ENCODE results near the gene FAM98B.

The FAM98B gene

DNA sequence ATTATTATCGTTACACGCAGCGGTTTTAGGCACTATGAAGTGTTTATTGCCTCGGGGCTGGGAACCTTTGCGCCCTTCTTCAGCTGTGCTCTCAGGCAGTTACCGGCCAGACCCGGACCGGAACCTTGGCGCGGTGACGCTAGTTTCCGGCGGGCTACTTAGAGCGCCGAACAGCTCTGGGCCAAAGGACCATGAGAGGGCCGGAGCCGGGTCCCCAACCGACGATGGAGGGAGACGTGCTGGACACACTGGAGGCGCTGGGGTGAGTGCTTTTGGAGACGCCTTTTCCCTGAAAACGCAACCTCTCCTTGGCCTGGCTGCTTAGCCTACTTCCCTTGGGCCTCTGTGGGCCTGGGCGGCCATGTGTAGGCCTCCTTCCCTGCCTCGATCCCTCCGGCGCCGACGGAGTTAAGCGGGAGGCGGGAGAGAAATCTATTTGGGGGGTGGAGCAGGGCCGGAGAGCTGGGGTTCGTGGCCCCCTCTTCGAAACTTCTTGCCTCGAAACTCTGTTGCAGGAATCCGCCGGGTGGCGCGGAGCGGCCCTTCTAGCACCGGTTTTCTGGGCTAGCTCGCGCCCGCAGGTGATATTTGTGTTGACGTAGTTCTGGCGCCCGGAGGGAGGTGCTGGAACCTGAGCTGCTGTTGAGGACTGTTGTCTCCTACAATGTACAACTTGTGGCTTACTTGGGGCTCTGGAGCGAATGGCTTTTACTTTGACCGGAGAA lies at the start of gene FAM98B (continued):
- TF ChIP-seq, protein P1, sequence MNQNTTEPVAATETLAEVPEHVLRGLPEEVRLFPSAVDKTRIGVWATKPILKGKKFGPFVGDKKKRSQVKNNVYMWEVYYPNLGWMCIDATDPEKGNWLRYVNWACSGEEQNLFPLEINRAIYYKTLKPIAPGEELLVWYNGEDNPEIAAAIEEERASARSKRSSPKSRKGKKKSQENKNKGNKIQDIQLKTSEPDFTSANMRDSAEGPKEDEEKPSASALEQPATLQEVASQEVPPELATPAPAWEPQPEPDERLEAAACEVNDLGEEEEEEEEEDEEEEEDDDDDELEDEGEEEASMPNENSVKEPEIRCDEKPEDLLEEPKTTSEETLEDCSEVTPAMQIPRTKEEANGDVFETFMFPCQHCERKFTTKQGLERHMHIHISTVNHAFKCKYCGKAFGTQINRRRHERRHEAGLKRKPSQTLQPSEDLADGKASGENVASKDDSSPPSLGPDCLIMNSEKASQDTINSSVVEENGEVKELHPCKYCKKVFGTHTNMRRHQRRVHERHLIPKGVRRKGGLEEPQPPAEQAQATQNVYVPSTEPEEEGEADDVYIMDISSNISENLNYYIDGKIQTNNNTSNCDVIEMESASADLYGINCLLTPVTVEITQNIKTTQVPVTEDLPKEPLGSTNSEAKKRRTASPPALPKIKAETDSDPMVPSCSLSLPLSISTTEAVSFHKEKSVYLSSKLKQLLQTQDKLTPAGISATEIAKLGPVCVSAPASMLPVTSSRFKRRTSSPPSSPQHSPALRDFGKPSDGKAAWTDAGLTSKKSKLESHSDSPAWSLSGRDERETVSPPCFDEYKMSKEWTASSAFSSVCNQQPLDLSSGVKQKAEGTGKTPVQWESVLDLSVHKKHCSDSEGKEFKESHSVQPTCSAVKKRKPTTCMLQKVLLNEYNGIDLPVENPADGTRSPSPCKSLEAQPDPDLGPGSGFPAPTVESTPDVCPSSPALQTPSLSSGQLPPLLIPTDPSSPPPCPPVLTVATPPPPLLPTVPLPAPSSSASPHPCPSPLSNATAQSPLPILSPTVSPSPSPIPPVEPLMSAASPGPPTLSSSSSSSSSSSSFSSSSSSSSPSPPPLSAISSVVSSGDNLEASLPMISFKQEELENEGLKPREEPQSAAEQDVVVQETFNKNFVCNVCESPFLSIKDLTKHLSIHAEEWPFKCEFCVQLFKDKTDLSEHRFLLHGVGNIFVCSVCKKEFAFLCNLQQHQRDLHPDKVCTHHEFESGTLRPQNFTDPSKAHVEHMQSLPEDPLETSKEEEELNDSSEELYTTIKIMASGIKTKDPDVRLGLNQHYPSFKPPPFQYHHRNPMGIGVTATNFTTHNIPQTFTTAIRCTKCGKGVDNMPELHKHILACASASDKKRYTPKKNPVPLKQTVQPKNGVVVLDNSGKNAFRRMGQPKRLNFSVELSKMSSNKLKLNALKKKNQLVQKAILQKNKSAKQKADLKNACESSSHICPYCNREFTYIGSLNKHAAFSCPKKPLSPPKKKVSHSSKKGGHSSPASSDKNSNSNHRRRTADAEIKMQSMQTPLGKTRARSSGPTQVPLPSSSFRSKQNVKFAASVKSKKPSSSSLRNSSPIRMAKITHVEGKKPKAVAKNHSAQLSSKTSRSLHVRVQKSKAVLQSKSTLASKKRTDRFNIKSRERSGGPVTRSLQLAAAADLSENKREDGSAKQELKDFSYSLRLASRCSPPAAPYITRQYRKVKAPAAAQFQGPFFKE (tag by site-specific recombination; IDR thresholded peaks at IDR 0.05; ENCODE audit: borderline replicate concordance), result no peak
- TF ChIP-seq, protein P2, sequence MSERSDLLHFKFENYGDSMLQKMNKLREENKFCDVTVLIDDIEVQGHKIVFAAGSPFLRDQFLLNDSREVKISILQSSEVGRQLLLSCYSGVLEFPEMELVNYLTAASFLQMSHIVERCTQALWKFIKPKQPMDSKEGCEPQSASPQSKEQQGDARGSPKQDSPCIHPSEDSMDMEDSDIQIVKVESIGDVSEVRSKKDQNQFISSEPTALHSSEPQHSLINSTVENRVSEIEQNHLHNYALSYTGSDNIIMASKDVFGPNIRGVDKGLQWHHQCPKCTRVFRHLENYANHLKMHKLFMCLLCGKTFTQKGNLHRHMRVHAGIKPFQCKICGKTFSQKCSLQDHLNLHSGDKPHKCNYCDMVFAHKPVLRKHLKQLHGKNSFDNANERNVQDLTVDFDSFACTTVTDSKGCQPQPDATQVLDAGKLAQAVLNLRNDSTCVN (tag by site-specific recombination; optimal IDR thresholded peaks at IDR 0.05), result peak; percentile 34
- TF ChIP-seq TCF7L2 (IDR thresholded peaks at IDR 0.05; ENCODE audit: borderline replicate concordance, low read depth, low read length), result no peak
- TF ChIP-seq PRDM1 (tag by site-specific recombination; IDR thresholded peaks at IDR 0.05), result peak; percentile 50
- no peak for TF ChIP-seq ZNF10 (tag by site-specific recombination; IDR thresholded peaks at IDR 0.05)
- TF ChIP-seq ZNF174 (tag by site-specific recombination; IDR thresholded peaks at IDR 0.05), result no peak
- TF ChIP-seq, protein P3, sequence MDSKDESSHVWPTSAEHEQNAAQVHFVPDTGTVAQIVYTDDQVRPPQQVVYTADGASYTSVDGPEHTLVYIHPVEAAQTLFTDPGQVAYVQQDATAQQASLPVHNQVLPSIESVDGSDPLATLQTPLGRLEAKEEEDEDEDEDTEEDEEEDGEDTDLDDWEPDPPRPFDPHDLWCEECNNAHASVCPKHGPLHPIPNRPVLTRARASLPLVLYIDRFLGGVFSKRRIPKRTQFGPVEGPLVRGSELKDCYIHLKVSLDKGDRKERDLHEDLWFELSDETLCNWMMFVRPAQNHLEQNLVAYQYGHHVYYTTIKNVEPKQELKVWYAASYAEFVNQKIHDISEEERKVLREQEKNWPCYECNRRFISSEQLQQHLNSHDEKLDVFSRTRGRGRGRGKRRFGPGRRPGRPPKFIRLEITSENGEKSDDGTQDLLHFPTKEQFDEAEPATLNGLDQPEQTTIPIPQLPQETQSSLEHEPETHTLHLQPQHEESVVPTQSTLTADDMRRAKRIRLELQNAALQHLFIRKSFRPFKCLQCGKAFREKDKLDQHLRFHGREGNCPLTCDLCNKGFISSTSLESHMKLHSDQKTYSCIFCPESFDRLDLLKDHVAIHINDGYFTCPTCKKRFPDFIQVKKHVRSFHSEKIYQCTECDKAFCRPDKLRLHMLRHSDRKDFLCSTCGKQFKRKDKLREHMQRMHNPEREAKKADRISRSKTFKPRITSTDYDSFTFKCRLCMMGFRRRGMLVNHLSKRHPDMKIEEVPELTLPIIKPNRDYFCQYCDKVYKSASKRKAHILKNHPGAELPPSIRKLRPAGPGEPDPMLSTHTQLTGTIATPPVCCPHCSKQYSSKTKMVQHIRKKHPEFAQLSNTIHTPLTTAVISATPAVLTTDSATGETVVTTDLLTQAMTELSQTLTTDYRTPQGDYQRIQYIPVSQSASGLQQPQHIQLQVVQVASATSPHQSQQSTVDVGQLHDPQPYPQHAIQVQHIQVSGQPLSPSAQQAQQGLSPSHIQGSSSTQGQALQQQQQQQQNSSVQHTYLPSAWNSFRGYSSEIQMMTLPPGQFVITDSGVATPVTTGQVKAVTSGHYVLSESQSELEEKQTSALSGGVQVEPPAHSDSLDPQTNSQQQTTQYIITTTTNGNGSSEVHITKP (tag by site-specific recombination; IDR thresholded peaks at IDR 0.05), result peak; percentile 80
- TF ChIP-seq ZNF623 (tag by site-specific recombination; IDR thresholded peaks at IDR 0.05), result peak; percentile 20; the same call in 1 of the 2 replicates
- no peak for TF ChIP-seq ZNF621 (tag by site-specific recombination; IDR thresholded peaks at IDR 0.05)
- TF ChIP-seq ZNF529 (tag by site-specific recombination; IDR thresholded peaks at IDR 0.05; ENCODE audit: insufficient replicate concordance), result no peak
- TF ChIP-seq ZNF391 (tag by site-specific recombination; IDR thresholded peaks at IDR 0.05; ENCODE audit: borderline replicate concordance, low read depth), result peak; percentile 39; the same call in 1 of the 2 replicates
- TF ChIP-seq ZNF785 (tag by site-specific recombination; IDR thresholded peaks at IDR 0.05), result no peak
- no peak for TF ChIP-seq ZNF214 (tag by site-specific recombination; IDR thresholded peaks at IDR 0.05; ENCODE audit: borderline replicate concordance)
- peak; percentile 81; the same call in 1 of the 2 replicates for TF ChIP-seq ZNF561 (tag by site-specific recombination; IDR thresholded peaks at IDR 0.05; ENCODE audit: borderline replicate concordance)
- TF ChIP-seq KLF7 (tag by site-specific recombination; IDR thresholded peaks at IDR 0.05; ENCODE audit: borderline replicate concordance), result 0 out of 2 replicates have a peak, but pooled peaks have one; percentile 26
- TF ChIP-seq, protein P4, sequence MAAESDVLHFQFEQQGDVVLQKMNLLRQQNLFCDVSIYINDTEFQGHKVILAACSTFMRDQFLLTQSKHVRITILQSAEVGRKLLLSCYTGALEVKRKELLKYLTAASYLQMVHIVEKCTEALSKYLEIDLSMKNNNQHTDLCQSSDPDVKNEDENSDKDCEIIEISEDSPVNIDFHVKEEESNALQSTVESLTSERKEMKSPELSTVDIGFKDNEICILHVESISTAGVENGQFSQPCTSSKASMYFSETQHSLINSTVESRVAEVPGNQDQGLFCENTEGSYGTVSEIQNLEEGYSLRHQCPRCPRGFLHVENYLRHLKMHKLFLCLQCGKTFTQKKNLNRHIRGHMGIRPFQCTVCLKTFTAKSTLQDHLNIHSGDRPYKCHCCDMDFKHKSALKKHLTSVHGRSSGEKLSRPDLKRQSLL (tag by site-specific recombination; IDR thresholded peaks at IDR 0.05), result peak; percentile 83
- TF ChIP-seq, protein P5, sequence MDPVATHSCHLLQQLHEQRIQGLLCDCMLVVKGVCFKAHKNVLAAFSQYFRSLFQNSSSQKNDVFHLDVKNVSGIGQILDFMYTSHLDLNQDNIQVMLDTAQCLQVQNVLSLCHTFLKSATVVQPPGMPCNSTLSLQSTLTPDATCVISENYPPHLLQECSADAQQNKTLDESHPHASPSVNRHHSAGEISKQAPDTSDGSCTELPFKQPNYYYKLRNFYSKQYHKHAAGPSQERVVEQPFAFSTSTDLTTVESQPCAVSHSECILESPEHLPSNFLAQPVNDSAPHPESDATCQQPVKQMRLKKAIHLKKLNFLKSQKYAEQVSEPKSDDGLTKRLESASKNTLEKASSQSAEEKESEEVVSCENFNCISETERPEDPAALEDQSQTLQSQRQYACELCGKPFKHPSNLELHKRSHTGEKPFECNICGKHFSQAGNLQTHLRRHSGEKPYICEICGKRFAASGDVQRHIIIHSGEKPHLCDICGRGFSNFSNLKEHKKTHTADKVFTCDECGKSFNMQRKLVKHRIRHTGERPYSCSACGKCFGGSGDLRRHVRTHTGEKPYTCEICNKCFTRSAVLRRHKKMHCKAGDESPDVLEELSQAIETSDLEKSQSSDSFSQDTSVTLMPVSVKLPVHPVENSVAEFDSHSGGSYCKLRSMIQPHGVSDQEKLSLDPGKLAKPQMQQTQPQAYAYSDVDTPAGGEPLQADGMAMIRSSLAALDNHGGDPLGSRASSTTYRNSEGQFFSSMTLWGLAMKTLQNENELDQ (tag by site-specific recombination; IDR thresholded peaks at IDR 0.05; ENCODE audit: low read depth), result no peak
